Right kidney (tissue), 9 donors: ENCODE results near the gene TMOD3.
"Not testable (repeated sequence)": the region's sequence is repeated elsewhere in the genome, so short reads cannot be mapped to it uniquely, and the experiment has no call there.

Experiments
- DNase-seq: peaks from one replicate; pipeline ENCODE4 v3.0.0-alpha.2; 2016
- long read RNA-seq, 8 donors: transcript quantifications; one replicate each; lab custom pipeline, GENCODE V29; 2026

Gene TMOD3
- long read RNA-seq, donor 1, full-length matches to known transcripts, result 10 of 10 reads
- long read RNA-seq, donor 1, partial matches to known transcripts, result 0 of 10 reads
- long read RNA-seq, donor 1, other reads (novel, unspliced or antisense), result 0 of 10 reads
- long read RNA-seq, donor 2, full-length matches to known transcripts, result 4 of 43 reads
- long read RNA-seq, donor 2, partial matches to known transcripts, result 32 of 43 reads
- long read RNA-seq, donor 2, other reads (novel, unspliced or antisense), result 7 of 43 reads
- long read RNA-seq, donor 3, full-length matches to known transcripts, result 11 of 16 reads
- long read RNA-seq, donor 3, partial matches to known transcripts, result 5 of 16 reads
- long read RNA-seq, donor 3, other reads (novel, unspliced or antisense), result 0 of 16 reads
- long read RNA-seq, donor 4, full-length matches to known transcripts, result 9 of 46 reads
- long read RNA-seq, donor 4, partial matches to known transcripts, result 37 of 46 reads
- long read RNA-seq, donor 4, other reads (novel, unspliced or antisense), result 0 of 46 reads
- long read RNA-seq, donor 5, full-length matches to known transcripts, result 7 of 7 reads
- long read RNA-seq, donor 5, partial matches to known transcripts, result 0 of 7 reads
- long read RNA-seq, donor 5, other reads (novel, unspliced or antisense), result 0 of 7 reads
- long read RNA-seq, donor 6, full-length matches to known transcripts, result 15 of 42 reads
- long read RNA-seq, donor 6, partial matches to known transcripts, result 15 of 42 reads
- long read RNA-seq, donor 6, other reads (novel, unspliced or antisense), result 12 of 42 reads
- long read RNA-seq, donor 7, result 0 reads
- long read RNA-seq, donor 8, full-length matches to known transcripts, result 14 of 27 reads
- long read RNA-seq, donor 8, partial matches to known transcripts, result 13 of 27 reads
- long read RNA-seq, donor 8, other reads (novel, unspliced or antisense), result 0 of 27 reads

GRCh38 chr15:51829376-51830275, at the start of gene TMOD3:
Gene TMOD3, plus strand, starts transcription at chr15:51829653. Its CDS starts 33,232 bp downstream, at chr15:51862885.
- DNase-seq, result peak; percentile 96

GRCh38 chr15:51780636-51781035, 48.8 kb upstream of the TMOD3 start:
- DNase-seq, result no peak

GRCh38 chr15:51781506-51781905, 47.9 kb upstream of the TMOD3 start:
- DNase-seq, result no peak

GRCh38 chr15:51782357-51782896, 47.0 kb upstream of the TMOD3 start:
- no peak for DNase-seq

DNA sequence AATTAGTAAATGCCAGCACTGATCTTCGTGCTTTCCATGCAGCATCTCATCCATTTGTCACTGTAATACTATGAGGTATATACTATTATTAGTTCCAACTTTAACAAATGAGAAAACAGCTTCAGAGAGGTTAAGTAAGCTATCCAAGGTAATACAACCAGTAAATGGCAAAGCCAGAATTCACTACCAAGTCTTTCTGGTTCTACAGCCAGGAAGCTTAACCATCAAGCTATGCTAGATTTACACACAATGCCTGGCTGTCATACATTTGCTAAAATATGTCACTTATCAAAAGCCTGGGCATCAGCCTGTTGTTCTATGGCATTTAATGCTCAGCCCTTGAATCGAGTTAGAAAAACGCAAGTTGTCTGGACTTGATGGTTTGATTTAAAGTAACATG, 45.5 kb upstream of the TMOD3 start:
- DNase-seq, result no peak

DNA sequence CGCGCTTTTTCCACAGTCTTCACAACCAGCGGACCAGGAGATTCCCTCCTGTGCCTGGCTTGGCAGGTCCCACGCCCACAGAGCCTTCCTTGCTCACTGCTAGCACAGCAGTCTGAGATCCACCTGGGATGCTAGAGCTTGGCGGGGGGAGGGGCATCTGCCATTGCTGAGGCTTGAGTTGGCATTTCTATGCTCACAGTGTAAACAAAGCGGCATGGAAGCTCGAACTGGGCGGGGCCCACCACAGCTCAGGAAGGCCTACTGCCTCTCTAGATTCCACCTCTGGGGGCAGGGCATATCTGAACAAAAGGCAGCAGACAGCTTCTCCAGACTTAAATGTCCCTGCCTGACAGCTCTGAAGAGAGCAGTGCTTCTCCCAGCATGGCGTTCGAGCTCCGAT, 42.3 kb upstream of the TMOD3 start:
- not testable (repeated sequence) for DNase-seq

DNA sequence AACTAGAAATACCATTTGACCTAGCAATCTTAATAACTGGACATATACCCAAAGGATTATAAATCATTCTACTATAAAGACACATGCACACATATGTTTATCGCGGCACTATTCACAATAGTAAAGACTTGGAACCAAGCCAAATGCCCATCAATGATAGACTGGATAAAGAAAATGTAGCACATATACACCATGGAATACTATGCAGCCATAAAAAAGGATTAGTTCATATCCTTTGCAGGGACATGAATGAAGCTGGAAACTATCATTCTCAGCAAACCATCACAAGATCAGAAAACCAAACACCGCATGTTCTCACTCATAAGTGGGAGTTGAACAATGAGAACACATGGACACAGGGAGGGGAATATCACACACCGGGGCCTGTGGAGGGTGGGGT, 37.0 kb upstream of the TMOD3 start:
- not testable (repeated sequence) for DNase-seq

DNA sequence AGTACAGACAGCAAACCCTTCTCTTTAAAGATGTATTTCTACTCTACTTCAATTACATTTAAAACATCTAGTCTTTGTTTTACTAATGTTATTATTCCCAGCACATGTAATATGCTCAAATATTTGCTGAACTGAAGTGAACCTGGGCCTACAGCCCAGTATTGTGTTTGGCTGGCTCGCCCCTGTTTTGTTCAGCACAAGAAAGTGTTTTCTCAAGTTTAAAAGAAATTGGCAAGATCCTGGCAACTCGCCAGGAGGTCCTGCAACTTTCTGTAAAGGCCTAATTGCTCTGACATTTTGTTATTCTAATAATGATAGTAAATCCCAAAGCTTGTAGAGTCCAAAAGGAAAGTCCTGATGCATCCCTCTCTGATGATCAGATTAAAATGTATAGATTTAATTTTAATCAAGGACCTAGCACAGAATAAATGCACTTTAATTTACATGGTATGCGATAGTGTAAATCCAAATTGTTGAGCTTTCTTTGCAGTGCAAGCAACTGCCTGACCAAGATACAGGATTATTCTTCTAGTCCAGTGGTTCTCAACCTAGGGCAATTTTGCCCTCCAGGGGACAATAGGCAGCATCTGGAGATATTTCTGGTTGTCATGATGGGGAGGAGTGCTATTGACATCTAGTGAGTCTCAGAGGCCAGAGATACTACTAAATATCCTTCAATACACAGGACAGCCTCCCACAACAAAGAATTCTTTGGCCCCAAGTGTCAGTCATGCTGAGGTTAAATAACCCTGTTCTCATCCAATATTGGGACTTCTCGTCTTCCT, 35.7 kb upstream of the TMOD3 start:
- DNase-seq, result no peak

- no peak for DNase-seq
These were observed 32.5 kb upstream of the TMOD3 start for GRCh38 chr15:51796847-51797401.

GRCh38 chr15:51798281-51798680, 31.2 kb upstream of the TMOD3 start:
- no peak for DNase-seq

DNA sequence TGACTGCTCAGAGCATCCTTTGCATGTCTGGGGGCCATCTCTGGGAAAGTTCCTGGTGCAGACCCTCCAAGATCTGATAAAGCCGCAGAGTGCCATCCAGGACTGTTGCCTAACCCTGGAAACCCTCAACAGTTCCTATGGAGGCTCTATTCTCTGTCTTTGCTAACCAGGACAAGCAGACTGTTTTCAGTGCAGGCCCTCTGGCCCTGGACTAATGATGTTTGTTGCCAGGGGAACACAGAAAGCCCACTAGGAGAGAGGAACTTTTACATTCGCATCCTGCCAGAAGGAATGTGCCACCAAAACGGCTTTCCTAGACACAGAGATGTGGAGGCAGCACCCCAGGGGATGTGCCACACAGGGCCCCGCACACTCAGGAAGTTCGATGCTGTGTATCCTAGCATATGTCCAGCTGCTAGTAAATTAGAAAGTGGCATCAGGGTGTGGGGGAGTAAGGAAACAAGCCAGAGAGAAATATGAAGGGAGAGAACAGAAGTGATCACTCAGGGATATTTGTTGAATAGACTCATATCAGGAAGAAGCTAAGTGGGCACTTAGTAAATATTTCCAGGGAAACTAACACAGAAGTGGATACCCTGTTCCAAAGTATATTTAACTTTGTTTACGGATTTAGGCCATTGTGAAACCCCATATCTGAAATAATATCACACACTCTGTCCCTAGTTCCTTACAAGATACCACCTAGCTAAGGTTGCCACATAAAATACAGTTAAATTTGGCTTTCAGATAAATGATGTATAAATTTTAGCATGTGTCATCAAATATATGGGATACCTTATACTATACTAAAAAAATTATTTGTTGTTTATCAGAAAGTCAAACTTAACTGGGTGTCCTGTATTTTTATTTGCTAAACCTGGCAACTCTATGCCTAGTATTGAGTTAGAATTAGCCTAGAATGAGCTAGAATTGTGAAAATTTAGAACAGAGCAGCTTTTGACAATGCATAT, 29.9 kb upstream of the TMOD3 start:
- no peak for DNase-seq

GRCh38 chr15:51801391-51801835, 28.0 kb upstream of the TMOD3 start:
- no peak for DNase-seq

- DNase-seq, result no peak
These were observed 26.9 kb upstream of the TMOD3 start for GRCh38 chr15:51802593-51802992.

DNA sequence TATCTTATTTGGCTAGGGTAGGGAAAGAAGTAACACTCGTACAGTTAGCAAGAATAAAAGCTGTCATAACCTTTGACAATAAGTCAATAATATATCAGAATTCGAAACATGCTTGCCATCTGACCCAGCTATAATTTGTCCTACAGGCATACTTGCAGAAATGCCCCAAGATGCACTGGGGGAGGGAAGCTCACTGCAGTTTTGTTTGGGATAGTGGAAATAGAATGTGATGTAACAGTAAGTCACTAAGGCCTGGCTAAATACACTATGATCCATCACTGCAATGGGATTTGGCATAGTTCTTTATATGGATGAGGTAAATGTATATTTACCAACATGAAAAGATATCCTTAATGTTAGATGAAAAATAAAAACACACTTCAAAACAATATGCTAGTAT, 25.5 kb upstream of the TMOD3 start:
- DNase-seq, result no peak

GRCh38 chr15:51806123-51806522, 23.3 kb upstream of the TMOD3 start:
- DNase-seq, result no peak

DNA sequence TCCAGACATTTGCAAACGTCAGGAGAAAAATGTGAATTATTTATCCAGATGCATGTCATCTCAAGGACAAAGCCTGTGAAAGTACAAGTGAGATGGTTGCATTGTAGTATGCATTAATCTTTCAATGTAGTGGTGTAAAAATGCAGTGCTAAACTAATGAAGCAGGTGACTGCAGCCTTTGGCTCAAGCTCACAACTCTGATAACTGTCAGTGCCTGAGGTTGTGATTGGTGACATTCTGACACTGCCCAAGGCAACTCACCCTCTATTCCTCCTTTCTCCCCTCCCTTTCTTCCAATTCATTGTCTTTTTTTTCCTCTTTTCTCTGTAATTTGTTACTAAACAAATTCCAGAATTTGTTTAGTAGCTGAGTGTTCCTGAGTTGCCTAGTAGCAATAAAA, 20.0 kb upstream of the TMOD3 start:
- no peak for DNase-seq

DNA sequence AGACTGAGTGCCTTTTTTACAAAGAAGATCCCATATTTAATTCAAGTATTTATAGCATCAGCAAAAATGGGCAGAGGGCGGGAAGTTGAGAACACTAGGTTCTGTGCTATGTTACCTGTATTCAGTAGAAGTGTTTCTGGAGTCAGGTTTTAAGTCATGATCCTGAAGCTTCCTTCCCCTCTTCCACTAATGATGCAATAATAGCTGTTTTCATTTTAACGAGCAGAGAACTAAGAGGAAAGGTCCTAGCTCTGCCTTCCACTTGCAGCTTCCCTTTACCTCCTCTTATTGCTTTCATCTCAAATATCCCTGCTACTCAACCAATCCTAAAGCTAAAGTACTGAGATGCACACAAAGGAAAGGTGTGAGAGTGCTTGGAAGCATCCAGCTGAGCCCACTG, 16.9 kb upstream of the TMOD3 start:
- no peak for DNase-seq

DNA sequence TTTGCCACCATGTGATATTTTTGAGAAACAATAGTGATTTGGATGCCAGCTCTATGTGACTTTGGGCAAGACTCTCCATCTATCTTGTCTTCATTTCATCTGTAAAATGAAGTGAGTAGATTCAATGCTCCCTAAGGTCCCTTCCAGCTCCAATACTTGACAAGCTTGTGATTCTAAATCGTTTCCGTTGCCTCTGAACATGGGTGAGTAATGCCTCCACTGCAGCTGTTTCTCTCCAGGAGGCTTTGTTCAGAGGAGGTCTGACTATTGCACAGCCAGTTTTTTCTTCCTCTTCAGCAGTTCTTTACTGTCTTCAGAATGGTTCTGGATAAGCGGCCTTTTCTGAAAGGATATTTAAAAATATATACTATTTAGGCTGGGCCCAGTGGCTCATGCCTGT, 14.8 kb upstream of the TMOD3 start:
- DNase-seq, result no peak

DNA sequence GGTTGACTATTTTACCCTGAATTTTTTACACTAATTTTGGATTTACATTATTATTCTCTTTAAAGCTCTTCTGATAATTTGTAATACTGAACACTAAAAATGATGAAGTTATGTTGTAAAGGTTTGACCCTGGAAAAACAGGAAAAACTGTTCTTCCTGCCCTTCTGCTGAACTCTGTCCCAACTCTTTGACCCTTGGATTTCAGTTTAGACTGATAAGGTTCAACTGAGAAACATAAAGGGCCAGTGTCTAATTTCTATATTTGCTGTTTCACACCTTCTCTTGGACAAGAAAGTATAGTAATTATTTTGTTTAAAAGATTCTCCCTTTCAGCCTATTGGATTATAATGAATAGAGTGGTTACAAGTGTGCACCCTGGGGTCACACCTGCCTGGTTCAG, 12.8 kb upstream of the TMOD3 start:
- DNase-seq, result no peak

GRCh38 chr15:51818150-51818549, 11.3 kb upstream of the TMOD3 start:
- no peak for DNase-seq
